ENCODE results near the gene BMPR1A.

The BMPR1A gene

DNA sequence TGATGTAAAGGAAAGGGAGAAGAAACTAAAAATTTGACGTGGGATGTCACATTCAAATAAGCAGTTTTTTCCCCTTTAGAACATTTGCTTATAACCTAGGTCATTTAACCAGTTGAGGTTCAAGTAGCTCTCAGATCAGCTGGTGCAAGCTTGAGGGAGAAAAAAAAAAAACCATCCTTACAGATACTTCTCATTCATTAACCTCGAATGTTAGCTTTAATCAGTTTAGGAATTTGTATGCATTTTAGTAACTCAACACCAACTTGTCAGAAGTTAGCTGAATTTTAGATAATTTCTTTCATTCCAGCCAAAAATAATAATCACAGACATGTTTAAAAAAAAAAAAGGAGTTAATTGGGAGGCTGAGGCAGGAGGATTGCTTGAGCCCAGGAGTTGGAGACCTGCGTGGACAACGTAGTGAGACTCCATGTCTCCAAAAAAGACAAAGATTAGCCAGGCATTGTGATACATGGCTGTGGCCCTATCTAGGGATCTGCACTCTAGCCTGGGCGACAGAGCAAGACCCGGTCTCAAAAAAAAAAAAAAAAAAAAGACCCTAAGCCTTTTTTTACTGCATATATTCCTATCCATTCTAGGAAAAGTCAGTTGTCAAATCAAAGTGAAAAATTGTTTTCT lies 46.2 kb downstream of the BMPR1A start:
- DNase-seq (ENCODE audit: low read depth): no peak

- DNase-seq (ENCODE audit: low read depth): no peak
Observed at GRCh38 chr10:86803156-86803555, 46.7 kb downstream of the BMPR1A start.

DNA sequence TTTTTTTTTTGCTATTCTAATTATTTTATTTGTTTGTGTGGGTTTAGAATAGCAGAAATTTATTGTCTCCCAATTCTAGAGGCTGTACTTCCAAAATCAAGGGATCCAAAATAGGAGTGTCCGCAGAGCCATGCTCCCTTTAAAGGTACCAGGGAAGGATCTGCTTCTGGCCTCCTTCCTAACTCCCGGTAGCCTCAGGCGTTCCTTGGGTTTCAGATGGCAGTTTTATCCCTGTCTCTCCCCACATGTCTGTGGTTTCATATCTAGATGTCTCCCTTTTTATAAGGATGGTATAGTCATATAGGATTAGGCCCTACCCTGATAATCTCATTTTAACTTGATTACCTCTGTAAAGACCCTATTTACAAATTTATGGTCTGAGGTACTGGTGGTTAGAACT lies 48.4 kb downstream of the BMPR1A start:
- no peak for DNase-seq (ENCODE audit: low read depth)

DNA sequence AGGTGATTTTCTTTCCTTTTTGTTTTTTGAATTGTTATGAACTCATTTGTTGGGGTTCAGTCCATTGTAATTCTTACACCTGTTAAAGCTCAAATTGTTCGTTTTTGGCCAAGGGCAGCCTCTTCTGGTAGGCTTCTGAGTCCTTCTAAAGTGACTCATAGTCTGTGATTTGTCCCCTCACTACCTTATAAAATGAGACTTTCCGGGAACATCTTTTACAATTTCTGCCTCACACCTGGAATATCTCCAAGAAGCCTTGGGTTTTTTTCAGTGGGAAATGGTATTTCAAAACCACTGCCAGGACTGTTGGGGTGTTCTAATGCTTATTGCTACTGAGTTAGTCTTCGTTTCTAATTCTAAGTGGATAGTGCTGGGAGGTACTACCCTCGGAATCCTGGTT lies 56.7 kb downstream of the BMPR1A start:
- no peak for DNase-seq (ENCODE audit: low read depth)

GRCh38 chr10:86813982-86814381 lies 57.6 kb downstream of the BMPR1A start:
- no peak for DNase-seq (ENCODE audit: low read depth)

- no peak for DNase-seq (ENCODE audit: low read depth)
Observed at GRCh38 chr10:86815035-86815617, 58.7 kb downstream of the BMPR1A start.

- DNase-seq (ENCODE audit: low read depth): no peak
Observed at GRCh38 chr10:86815640-86816039, 59.2 kb downstream of the BMPR1A start.

GRCh38 chr10:86817246-86817645 lies 60.8 kb downstream of the BMPR1A start:
- DNase-seq (ENCODE audit: low read depth): no peak

DNA sequence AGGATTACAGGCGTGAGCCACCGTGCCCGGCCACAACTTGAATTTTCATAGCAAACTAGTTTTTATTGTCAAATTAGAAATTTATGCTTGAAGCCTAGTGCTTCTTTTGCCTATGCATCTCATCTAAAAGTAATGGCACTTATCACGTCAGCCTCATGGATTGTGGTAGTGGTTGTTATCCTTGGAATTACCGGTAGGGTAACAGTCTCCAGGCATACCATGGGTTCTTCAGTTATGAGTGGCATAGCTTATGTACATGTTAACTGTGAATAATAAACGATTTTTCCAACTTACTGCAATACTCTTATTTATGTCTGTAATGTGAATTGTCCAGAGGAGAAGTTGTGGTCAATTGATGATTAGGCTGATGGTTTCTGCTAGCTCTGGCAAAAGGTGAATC lies 63.1 kb downstream of the BMPR1A start:
- DNase-seq (ENCODE audit: low read depth): no peak

DNA sequence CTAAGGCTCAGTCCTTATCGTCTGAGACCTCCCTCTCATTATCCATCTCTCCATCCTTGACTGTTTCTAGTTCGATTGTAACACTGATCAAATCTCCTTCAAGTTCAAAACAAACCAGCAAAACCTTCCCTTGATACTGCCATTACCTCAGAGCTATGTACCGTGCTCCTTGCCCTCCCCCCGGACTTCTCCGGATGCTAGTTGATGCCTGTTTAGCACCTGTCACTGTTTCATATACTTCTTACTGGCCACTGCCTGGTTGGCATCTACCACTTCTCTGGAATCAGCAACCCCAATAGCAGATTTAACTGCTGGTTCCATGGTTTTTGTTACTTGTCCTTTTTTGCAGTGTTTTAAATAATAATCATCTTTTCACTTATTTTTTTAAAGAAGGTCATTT lies 64.1 kb downstream of the BMPR1A start:
- DNase-seq (ENCODE audit: low read depth): no peak

DNA sequence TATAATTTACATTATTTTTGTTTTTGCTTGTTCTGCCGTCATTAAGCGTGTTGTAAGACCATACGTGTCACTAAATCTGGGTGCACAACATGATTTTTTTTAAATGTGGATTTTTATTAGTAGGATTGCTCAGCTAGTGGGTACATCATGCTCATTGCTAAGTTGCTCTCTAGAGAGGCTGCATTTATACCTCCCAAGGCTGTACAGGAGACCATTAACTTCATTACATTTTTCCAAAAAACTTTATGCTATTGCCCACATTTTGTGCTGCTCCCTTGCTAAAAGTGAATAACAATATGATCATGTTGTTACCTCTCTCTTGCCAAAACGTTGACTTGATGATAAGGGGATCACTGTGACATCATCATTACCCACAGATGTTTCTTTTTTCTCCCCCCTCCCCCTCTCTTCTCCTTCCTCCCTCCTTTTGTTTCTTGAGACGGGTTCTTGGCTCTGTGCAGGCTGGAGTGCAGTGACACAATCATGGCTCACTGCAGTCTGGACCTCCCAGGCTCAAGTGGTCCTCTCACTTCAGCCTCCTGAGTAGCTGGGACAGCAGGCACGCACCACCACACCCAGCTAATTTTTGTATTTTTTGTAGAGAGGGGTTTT lies 65.1 kb downstream of the BMPR1A start:
- no peak for DNase-seq (ENCODE audit: low read depth)

- DNase-seq (ENCODE audit: low read depth): no peak
Observed at GRCh38 chr10:86823565-86823964, 67.1 kb downstream of the BMPR1A start.

DNA sequence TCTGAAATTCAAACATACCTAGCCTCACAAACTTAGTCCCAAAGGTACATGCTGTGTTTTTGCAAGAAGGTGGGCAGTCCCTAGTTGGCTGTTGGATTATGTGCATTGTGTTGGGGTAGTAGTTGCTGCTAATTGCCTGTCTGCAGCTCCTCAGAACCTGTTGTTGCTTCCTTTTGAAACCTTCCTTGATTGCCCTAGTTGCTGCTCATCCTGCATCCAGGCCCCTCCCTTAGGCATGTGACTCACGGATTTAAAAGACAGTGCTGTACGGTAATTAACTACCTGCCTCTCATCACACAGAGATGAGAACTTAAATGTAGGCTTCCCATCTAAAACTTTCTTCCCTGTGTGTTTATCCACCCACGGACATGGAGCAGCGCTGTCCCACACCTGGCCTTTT lies 67.7 kb downstream of the BMPR1A start:
- no peak for DNase-seq (ENCODE audit: low read depth)

DNA sequence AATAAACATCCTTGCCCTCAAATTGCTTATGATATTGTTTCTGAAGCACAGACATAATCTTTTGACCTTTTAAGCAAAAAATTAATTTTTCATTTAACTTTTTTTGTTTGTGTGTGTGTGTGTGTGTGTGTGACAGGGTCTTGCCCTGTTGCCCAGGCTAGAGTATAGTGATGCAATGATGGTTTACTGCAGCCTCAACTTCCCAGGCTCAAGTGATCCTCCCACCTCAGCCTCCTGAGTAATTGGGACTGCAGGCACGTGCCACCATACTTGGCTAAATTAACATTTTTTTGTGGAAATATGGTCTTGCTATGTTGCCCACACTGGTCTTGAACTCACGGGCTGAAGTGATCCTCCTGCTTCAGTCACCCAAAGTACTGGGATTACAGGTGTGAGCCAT lies 68.9 kb downstream of the BMPR1A start:
- DNase-seq (ENCODE audit: low read depth): no peak

- no peak for DNase-seq (ENCODE audit: low read depth)
Observed at GRCh38 chr10:86827639-86828038, 71.2 kb downstream of the BMPR1A start.

- DNase-seq (ENCODE audit: low read depth): no peak
Observed at GRCh38 chr10:86828145-86828544, 71.7 kb downstream of the BMPR1A start.

GRCh38 chr10:86829472-86829871 lies 73.1 kb downstream of the BMPR1A start:
- no peak for DNase-seq (ENCODE audit: low read depth)

GRCh38 chr10:86830043-86830591 lies 73.7 kb downstream of the BMPR1A start:
- DNase-seq (ENCODE audit: low read depth): no peak

DNA sequence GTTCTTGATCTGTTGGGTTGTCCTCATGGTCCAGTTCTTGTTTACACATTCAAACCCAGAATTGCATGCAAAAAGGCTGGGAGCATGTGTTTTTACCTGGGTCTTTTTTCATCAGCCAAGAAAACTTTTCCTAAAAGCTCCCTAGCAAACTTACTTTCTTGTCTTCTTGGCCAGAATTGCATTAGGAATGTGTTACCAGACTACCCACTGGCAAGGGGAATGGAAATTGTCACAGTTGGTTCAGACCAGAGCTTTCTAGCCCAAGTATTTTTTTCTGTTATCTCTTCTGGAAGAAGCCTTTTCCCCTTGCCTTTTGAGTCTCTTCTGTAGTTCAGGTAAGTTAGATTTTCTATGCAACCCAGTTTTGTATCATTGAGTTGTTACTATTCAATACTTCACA lies 77.5 kb downstream of the BMPR1A start:
- DNase-seq (ENCODE audit: low read depth): no peak

GRCh38 chr10:86836044-86836443 lies 79.6 kb downstream of the BMPR1A start:
- DNase-seq (ENCODE audit: low read depth): no peak

DNA sequence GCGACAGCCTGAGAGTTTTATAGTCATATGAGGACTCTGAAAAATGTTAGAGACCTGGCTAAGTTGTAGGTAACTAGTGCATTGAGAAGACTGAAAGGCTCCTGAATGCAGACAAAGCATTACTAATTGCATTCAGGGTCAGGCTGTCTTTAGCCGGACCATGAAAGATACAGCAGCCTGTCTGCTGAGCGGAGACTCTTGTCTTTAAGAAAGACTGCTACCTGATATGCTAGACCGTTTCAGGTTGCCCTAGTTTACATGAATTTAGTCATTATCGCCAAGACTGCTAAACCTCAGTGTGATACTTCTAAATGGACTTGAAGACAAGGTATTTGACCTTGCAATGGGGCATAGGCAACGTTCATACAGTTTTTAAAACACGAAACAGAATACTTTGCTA lies 81.2 kb downstream of the BMPR1A start:
- DNase-seq (ENCODE audit: low read depth): no peak

- DNase-seq (ENCODE audit: low read depth): no peak
Observed at GRCh38 chr10:86840498-86840897, 84.1 kb downstream of the BMPR1A start.

DNA sequence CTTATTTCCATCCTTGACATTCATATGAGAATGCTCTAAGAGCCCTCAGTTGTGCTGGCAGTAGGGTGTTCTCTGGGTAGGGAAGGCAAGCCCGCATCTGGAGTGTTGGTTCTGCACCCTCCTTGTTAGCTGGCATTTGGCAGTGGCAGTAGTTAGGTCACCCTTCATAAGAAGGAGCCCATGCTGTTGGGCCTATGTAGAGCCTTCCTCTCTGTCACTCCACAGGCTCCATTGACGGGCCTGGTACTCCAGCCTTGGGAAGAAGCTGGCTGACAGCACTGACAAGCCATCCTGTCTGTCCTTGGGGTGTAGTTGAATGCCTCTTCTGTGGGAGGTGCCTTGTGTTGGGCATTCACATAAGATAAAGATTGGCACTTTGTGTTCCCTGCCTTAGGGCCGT lies 89.7 kb downstream of the BMPR1A start:
- no peak for DNase-seq (ENCODE audit: low read depth)

DNA sequence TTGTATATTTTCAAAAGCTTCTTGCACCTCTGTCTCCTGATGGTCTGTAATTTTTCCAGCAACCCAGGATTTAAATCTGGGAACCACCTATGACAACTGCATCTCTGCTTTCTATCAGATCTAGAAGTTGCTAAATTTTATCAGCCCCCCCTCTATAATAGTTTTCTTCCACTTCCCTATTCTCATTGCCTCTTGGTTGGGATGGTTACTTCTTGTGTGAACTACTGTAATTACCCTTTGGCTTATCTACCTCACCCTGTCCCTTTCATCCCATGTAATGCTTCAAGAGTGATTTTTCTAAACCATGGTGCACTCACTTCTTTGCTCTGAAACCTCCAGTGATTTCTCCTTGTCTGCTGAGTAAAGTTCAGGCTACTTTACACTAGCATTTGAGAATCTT lies 92.3 kb downstream of the BMPR1A start:
- DNase-seq (ENCODE audit: low read depth): no peak
